LHCN-M2 (cell line): ENCODE results near the gene PSMD3. TPM values are rescaled to one million over a fixed set of nuclear protein-coding genes. Genes with fewer than 3 reads are reported as not detected.

Experiments used
- total RNA-seq: library from RNA; depleted of rRNA; stranded (reverse); fragments of >200 nt; gene quantifications from 2 replicates; pipeline ENCODE4 v1.2.3, GENCODE V29; 2014; rRNA removed

PSMD3 gene
- total RNA-seq, 1 experiment from 2014 or later, result 159 TPM

Other genes starting within 250 kb of the PSMD3 start
- 0.06 TPM in 2 replicates for gene GRB7, start 242.9 kb upstream of the PSMD3 start, total RNA-seq
- gene IKZF3, start 116.5 kb upstream of the PSMD3 start, total RNA-seq, result not detected in 2 replicates
- gene ZPBP2, start 112.6 kb upstream of the PSMD3 start, total RNA-seq, result not detected in 2 replicates
- gene GSDMB, start 62.2 kb upstream of the PSMD3 start, total RNA-seq, result 0.98 and 1.8 TPM in 2 replicates
- gene ORMDL3, start 53.2 kb upstream of the PSMD3 start, total RNA-seq, result 29.0 and 31.7 TPM in 2 replicates
- gene LRRC3C, start 53.1 kb upstream of the PSMD3 start, total RNA-seq, result not detected in 2 replicates
- gene GSDMA, start 17.8 kb upstream of the PSMD3 start, total RNA-seq, result not detected in 2 replicates
- gene CSF3, start 34.6 kb downstream of the PSMD3 start, total RNA-seq, result 5.1 and 6.7 TPM in 2 replicates
- gene MED24, start 73.6 kb downstream of the PSMD3 start, total RNA-seq, result 52.9 and 65.1 TPM in 2 replicates
- gene THRA, start 82.2 kb downstream of the PSMD3 start, total RNA-seq, result 22.3 and 32.5 TPM in 2 replicates
- gene NR1D1, start 119.8 kb downstream of the PSMD3 start, total RNA-seq, result 1.5 and 3.4 TPM in 2 replicates
- gene MSL1, start 141.2 kb downstream of the PSMD3 start, total RNA-seq, result 62.1 and 62.8 TPM in 2 replicates
- 35.5 and 38.3 TPM in 2 replicates for gene CASC3, start 159.7 kb downstream of the PSMD3 start, total RNA-seq
- gene RAPGEFL1, start 196.7 kb downstream of the PSMD3 start, total RNA-seq, result 0.98 and 1.6 TPM in 2 replicates
- 4.6 and 4.9 TPM in 2 replicates for gene WIPF2, start 238.5 kb downstream of the PSMD3 start, total RNA-seq